A172 (cell line): Measurements from ENCODE around the gene ZNF500. TPM values are rescaled to one million over a fixed set of nuclear protein-coding genes. Genes with fewer than 3 reads are reported as not detected.

ENCODE experiments used
- DNase-seq: peaks from one replicate; pipeline ENCODE4 v3.0.0-alpha.2; 2015; ENCODE audit warnings: low spot score
- total RNA-seq: library from RNA; depleted of rRNA; stranded (reverse); fragments of >200 nt; shearing (Covaris generic); gene quantifications from 2 replicates; pipeline ENCODE4 v1.2.3, GENCODE V29; 2014; rRNA removed

ZNF500 gene
- total RNA-seq, 1 experiment from 2014 or later: 25.1 TPM

DNA sequence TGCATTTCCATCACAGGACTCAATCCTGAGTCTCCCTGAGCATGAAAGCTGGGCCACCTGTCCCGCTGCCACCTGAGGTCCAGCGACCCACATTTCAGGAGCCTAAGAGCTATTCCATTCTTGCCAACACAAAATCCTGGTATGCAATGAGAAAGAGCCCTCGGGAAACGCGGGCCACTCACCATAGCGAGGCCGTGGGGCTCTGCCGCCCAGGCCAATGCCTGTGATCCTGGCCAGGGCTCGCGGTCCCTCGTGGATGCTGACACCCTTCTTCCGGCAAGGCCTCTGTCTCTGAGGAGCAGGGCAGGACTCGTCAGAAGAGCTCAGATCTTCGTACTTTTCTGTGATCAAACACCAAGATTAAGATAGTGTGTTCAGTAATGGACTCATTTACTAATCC lies 62.0 kb downstream of the ZNF500 start:
- no peak for DNase-seq

DNA sequence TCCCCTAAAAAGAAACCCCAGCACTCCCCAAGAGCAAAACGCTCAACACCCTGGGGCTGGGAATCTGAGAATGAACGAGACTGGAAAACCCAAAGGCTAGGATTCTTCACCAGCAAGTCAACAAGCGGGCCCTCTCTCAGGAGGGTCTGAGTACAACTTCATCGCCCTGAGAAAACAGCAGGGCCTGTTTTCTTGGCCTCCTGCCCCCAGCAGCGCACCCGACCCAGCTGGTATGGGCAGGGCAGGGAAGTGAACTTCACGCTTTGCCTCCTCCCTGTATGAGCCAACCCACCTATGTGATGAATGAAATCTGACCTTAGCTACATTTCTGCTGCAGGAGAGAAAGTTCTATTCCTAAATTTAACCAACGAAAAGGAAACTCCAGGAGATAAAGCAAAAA lies 62.5 kb downstream of the ZNF500 start:
- no peak for DNase-seq

DNA sequence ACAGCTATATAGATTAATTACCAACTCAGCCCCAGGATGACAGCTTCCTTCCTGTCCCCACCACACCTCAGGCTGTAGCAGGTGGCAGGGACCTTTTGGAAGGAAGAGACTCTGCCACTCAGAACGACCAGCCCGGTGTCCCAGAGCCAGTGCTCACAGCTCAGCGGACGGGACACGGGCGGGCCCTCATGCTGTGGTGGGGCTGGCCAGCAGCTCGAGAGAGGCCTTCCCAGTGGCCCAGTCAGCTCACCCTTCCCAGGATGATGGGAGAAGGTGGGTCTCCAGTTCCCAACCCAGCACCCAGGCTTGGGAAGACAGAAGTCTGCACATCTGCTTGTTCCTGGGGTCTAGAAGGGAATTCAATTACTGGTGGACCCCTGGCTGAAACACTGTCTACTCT lies 63.1 kb downstream of the ZNF500 start:
- no peak for DNase-seq

DNA sequence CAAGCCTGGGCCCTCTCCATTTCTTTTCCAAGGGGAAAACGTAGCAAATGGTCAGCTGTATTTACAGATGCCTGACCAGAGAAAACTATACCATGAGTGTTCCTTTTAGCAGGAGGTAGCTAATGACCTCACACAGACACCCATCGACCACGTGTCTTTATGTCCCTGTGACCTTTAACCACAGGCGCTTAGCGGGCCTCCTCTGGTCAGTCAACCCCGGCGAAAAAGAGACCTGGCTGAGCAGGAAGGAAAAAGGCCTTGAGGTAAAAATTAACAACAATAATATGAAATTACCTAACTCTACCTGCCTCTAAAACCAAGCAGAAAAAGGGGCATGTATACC lies 64.5 kb downstream of the ZNF500 start:
- no peak for DNase-seq

DNA sequence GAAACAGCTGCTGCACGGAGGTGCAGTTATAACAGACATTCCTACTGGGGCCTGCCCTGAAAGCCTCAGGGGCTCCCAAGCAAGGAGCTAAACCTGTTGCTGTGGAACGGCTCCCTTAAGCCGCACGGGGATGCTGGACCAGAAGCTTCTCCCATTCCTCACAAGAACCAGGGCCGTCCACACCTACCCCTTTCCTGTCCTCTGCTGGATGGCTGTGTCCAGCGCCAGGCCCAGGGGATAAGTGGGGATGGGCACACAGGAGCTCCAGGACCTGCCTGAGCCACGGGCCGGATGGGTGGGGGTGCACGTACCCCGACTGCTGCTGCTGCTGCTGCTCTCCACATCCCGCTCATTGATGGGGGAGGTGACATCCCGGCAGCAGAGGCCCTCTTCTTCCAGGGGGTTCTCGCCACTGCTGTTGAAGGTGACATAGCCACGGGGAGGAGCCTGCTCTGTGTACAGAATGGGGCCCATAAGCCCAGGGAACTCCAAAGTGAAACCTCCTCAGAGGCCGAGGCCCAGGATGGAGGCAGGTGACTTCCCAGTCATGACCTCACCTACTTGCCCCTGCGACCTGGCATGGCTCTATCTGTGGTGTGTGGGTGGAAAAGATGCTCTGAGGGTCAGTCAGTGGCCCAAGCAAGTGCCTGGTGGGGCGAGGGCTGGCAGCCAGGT lies 65.0 kb downstream of the ZNF500 start:
- no peak for DNase-seq

DNA sequence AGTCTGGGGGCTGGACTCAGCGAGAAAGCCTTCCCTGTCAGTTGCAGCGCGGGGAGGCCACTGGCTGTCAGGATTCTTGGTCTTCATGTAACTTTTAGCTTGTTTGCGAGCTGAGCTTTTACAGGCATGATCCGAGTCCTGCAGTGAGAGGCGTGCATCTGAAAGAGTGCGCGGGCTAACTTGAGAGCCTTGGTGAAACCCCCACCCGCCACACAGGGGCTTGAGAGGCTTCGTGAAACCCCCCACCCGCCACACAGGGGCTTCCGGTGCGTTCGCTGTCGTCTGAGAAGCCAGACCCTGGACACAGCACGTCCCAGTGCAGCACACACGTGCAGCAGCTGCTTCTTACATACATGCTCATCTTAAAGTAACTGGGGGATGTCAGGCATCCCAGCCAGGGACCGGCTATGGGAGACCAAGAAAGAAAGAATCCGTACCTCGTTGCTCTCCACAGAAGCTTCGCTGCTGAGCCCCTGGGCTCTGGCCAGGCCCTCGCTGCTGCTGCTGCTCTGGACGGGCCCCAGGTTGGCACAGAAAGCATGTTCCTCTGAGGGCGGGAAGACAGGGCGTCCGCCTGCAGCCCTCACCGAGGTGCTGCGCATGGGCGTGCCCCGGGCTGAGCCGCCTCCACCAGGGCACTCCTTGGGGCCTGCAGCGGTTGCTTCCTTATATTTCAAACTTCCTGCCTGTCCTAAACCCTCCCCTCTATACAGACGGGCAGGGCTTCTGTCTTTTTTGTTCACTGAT lies 65.8 kb downstream of the ZNF500 start:
- DNase-seq: no peak

DNA sequence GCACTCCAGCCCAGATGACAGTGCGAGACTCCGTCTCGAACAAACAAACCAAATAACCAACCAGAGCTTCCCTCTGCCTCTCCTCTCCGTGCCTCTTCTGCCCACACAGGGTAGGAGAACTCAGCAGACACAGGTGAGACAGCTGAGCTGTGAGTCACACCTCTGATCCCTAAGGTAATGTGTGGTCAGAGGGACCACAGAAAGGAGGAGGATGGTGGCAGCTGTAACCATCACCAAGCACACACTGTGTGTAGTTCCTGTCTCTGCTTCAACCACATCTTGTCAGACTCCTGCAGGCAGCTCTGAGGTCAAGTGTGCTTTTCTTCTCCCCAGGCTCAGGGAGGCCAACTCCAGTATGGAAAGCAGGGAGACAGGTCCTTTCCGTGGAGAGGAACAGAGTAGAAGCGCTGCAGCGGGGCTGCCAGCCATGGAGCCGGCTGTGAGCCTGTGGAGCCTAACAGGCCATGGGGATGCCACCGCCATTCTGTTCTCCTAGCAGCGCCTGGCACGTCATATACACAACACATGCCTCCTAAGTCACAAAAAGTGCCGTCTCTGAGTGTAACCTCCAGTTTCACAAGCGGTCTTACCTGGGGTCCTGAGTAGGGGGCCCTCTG lies 66.5 kb downstream of the ZNF500 start:
- no peak for DNase-seq

DNA sequence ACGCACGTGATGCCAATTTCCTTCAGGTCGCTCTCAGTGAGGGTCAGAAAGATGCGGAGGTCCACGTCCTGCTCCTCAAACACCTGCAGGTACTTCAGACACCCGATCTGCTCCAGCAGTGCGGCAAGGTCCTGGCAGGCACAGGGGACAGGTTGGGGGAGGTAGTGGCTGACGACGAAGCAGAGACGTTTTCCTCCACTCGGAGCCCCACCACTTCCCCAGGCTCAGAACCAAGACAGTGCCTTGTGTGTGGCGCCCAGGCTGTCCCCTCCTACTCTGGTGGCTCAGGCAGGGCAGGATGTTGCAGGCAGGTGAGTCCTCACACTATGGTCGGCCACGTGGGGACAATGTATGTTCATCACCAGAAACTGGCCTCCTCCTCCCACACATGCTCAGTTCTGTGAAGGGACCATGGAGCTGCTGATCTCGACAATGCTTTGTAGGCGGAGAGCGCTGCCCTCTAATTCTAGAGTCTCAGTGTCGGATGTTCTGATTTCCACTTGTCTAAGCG lies 67.9 kb downstream of the ZNF500 start:
- DNase-seq: no peak

DNA sequence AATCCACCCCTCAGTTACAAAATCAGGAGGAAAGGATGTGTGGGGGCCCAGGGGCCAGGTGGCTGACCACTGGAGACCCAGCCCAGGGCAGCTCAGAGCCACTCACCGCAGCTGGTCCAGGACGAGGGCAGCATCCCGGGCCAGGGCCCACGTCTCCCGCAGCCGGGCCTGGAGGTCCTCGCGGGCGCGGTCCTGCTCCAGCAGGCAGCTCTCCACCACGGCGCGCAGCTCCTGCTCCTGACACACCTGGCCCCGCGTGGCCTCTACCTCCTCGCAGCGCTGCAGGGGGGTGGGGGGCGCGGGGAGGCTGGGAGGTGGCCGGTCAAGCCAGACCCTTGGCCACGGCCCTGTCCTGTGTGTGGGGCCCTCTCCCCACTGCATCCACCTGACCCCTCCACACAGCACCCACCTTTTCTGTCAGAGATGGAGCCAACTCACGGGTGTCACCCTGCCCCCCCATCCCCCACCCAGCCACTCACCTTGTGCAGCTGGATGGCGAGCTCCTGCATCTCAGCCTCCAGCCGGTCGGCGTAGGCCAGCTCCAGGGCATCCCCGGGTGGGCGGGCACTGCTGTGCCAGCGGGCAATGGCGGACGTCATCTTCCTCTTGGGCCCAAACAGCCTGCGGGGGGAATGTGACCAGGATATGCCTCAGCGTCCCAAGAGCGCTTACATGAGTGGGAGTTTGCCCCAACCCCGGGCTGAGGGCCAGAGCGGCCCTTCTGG lies 68.5 kb downstream of the ZNF500 start:
- no peak for DNase-seq

Other genes with a start within 250 kb of the ZNF500 start
- 8.5 and 9.8 TPM in 2 replicates for gene CDIP1, start 228.4 kb downstream of the ZNF500 start, total RNA-seq
- not detected in 2 replicates for gene C16orf96, start 210.8 kb downstream of the ZNF500 start, total RNA-seq
- 6.0 and 7.9 TPM in 2 replicates for gene UBALD1, start 152.3 kb downstream of the ZNF500 start, total RNA-seq
- 28.0 and 28.2 TPM in 2 replicates for gene MGRN1, start 142.3 kb downstream of the ZNF500 start, total RNA-seq
- gene NUDT16L1, start 73.6 kb downstream of the ZNF500 start, total RNA-seq: 52.4 and 64.6 TPM in 2 replicates
- gene ANKS3, start 32.9 kb downstream of the ZNF500 start, total RNA-seq: 12.0 and 19.6 TPM in 2 replicates
- 1.7 and 5.2 TPM in 2 replicates for gene DNAAF8, start 32.6 kb downstream of the ZNF500 start, total RNA-seq
- gene SEPTIN12, start 21.2 kb upstream of the ZNF500 start, total RNA-seq: not detected in 2 replicates
- not detected in 2 replicates for gene SMIM22, start 28.2 kb upstream of the ZNF500 start, total RNA-seq
- 25.8 and 33.3 TPM in 2 replicates for gene ROGDI, start 35.5 kb upstream of the ZNF500 start, total RNA-seq
- 46.1 and 47.5 TPM in 2 replicates for gene GLYR1, start 80.1 kb upstream of the ZNF500 start, total RNA-seq
- gene UBN1, start 80.3 kb upstream of the ZNF500 start, total RNA-seq: 40.8 and 41.0 TPM in 2 replicates
- gene PPL, start 170.0 kb upstream of the ZNF500 start, total RNA-seq: 0.81 and 2.0 TPM in 2 replicates
- 0.14 TPM in 1 of 2 replicates, not detected in the other for gene SEC14L5, start 191.2 kb upstream of the ZNF500 start, total RNA-seq